K562 (cell line): ENCODE data around the gene RIN3. TPM values are rescaled to one million over a fixed set of nuclear protein-coding genes. Genes with fewer than 3 reads are reported as not detected.

Source experiments
- CXXC5 ChIP-seq: fragments of 250-450 bp; sonication (Bioruptor Pico); IDR thresholded peaks from 2 replicates; pipeline ENCODE4 v1.8.0; 2022; ENCODE audit warnings: inconsistent platforms, mild to moderate bottlenecking, moderate library complexity
- ELF4 ChIP-seq: fragments of 450-650 bp; formaldehyde crosslinking; IDR thresholded peaks from 2 replicates; pipeline ENCODE4 v1.4.0; 2022; ENCODE audit warnings: missing genetic modification characterization
- ELK1 ChIP-seq: sonication (generic); formaldehyde crosslinking; IDR thresholded peaks from 2 replicates; pipeline ENCODE4 v1.8.1; 2022; ENCODE audit warnings: missing genetic modification reagents
- HDAC2 ChIP-seq: fragments of 450-650 bp; IDR thresholded peaks from 2 replicates; pipeline ENCODE4 v1.6.1; 2016; ENCODE audit warnings: mild to moderate bottlenecking
- HEY1 ChIP-seq: fragments of 250-450 bp; sonication (Bioruptor Pico); IDR thresholded peaks from 2 replicates; pipeline ENCODE4 v1.5.0; 2020; ENCODE audit warnings: mild to moderate bottlenecking, moderate library complexity, borderline replicate concordance
- HMGXB4 ChIP-seq: sonication (generic); formaldehyde crosslinking; IDR thresholded peaks from 2 replicates; pipeline ENCODE4 v1.8.1; 2023; ENCODE audit warnings: mild to moderate bottlenecking, missing genetic modification reagents
- NFIC ChIP-seq: fragments of 450-650 bp; IDR thresholded peaks from 2 replicates; pipeline ENCODE4 v1.6.1; 2017; ENCODE audit warnings: mild to moderate bottlenecking, inconsistent platforms
- PTRF ChIP-seq: fragments of 450-650 bp; IDR thresholded peaks from 2 replicates; pipeline ENCODE4 v1.6.1; 2016; ENCODE audit warnings: mild to moderate bottlenecking, missing genetic modification characterization, missing compliant biosample characterization
- SRSF3 ChIP-seq: fragments of 200-400 bp; formaldehyde crosslinking; IDR thresholded peaks from 2 replicates; pipeline ENCODE4 v1.6.1; 2016; ENCODE audit warnings: mild to moderate bottlenecking, low read length, moderate library complexity; ENCODE audit not compliant: insufficient read depth
- TCF7L2 ChIP-seq: fragments of 150-350 bp; IDR thresholded peaks from 2 replicates; pipeline ENCODE4 v1.6.1; 2016; ENCODE audit warnings: low read depth, mild to moderate bottlenecking, low read length, moderate library complexity
- TOE1 ChIP-seq, 2 experiments: fragments of 450-650 bp in 1 of 2; sonication (generic) in 1 of 2; formaldehyde crosslinking in 1 of 2; IDR thresholded peaks; 2 replicates each; pipeline versions ENCODE4 v1.7.1 to v1.8.0; 2016 to 2022; ENCODE audit warnings: borderline replicate concordance in 2 of 2, mild to moderate bottlenecking in 2 of 2, antibody characterized with exemption in 1 of 2, inconsistent platforms in 1 of 2, low read depth in 1 of 2, missing genetic modification reagents in 1 of 2, moderate library complexity in 1 of 2
- ZNF175 ChIP-seq: fragments of 200-800 bp; sonication (Bioruptor generic); IDR thresholded peaks from 2 replicates; pipeline ENCODE4 v1.6.1; 2016; ENCODE audit warnings: low read depth, mild to moderate bottlenecking, missing genetic modification characterization, missing compliant biosample characterization
- ZNF253 ChIP-seq: fragments of 250-450 bp; sonication (Bioruptor Pico); conservative IDR thresholded peaks from 2 replicates; pipeline ENCODE4 v1.6.1; 2021; ENCODE audit warnings: mild to moderate bottlenecking
- polyA plus RNA-seq, 8 experiments: library from polyadenylated mRNA; depleted of rRNA in 4 of 8; stranded (reverse) in 5 of 8; unstranded in 3 of 8; fragments of >200 nt; fragmentation: Nextera tagmentation in 2 of 8; fragmentation: Illumina TruSeq in 1 of 8; extraction: Ambion mirVana in 2 of 8; extraction: Trizol in 1 of 8; gene quantifications; 2 replicates each; pipeline versions ENCODE4 v1.2.1 to v1.2.3, GENCODE V29; 2011 to 2014; ENCODE audit warnings: inconsistent platforms in 1 of 8, missing spikeins in 1 of 8
- total RNA-seq, 7 experiments: library from RNA; depleted of rRNA in 6 of 7; stranded (reverse); fragments of >200 nt in 6 of 7; fragmentation: Illumina TruSeq in 2 of 7; extraction: Trizol in 2 of 7; gene quantifications; 2 replicates each; pipeline versions ENCODE4 v1.2.1 to v1.2.3, GENCODE V29; 2011 to 2021; ENCODE audit warnings: low replicate concordance in 1 of 7
- TF ChIP-seq, protein P1 (sequence below): fragments of 450-650 bp; IDR thresholded peaks from one replicate; pipeline ENCODE4 v1.6.1; 2018; ENCODE audit warnings: mild to moderate bottlenecking, moderate library complexity; ENCODE audit not compliant: partially characterized antibody

RIN3 gene
- total and polyA plus RNA-seq, 9 of the 15 experiments (the other 6 are each of a cell fraction or from before 2014, with no cell fraction given) = 0.01 to 0.49 (median 0.08) TPM; not detected in 5

- TF ChIP-seq HMGXB4 = no peak
- no peak for TF ChIP-seq HDAC2
- TF ChIP-seq SRSF3 = no peak
- no peak for TF ChIP-seq ELK1 (CRISPR knock-in tag)
- TF ChIP-seq, protein P1, sequence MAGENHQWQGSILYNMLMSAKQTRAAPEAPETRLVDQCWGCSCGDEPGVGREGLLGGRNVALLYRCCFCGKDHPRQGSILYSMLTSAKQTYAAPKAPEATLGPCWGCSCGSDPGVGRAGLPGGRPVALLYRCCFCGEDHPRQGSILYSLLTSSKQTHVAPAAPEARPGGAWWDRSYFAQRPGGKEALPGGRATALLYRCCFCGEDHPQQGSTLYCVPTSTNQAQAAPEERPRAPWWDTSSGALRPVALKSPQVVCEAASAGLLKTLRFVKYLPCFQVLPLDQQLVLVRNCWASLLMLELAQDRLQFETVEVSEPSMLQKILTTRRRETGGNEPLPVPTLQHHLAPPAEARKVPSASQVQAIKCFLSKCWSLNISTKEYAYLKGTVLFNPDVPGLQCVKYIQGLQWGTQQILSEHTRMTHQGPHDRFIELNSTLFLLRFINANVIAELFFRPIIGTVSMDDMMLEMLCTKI = no peak
- TF ChIP-seq HEY1 (CRISPR knock-in tag) = no peak
- TF ChIP-seq ZNF175 = no peak
- TF ChIP-seq NFIC = no peak
- TF ChIP-seq ELF4 (CRISPR knock-in tag) = no peak
- no peak for TF ChIP-seq ZNF253 (CRISPR knock-in tag)
- no peak for TF ChIP-seq PTRF
- no peak for TF ChIP-seq TOE1 (IDR thresholded peaks at IDR 0.05; ENCODE audit: borderline replicate concordance)
- TF ChIP-seq TOE1 (CRISPR knock-in tag; IDR thresholded peaks at IDR 0.05; ENCODE audit: borderline replicate concordance, low read depth) = no peak
- TF ChIP-seq TCF7L2 = no peak
- TF ChIP-seq CXXC5 (CRISPR knock-in tag) = no peak
Observed at GRCh38 chr14:92712654-92713051, 199.1 kb downstream of the RIN3 start (continued).
